BJ (cell line): ENCODE measurements around the gene MUC5B. TPM values are rescaled to one million over a fixed set of nuclear protein-coding genes. Genes with fewer than 3 reads are reported as not detected.
"Not testable (repeated sequence)": the region's sequence is repeated elsewhere in the genome, so short reads cannot be mapped to it uniquely, and the experiment has no call there.

Source experiments
- CTCF ChIA-PET: fragments of 350-600 bp; formaldehyde crosslinking; extraction: SDS; loops from one replicate; lab custom pipeline; 2021; ENCODE audit warnings: antibody characterized with exemption, inconsistent platforms; lab: Yijun Ruan, JAX
- POLR2A ChIA-PET: fragments of 300-600 bp; sonication (Branson Sonifier 250); formaldehyde crosslinking; extraction: SDS; loops from one replicate; lab custom pipeline; 2021; ENCODE audit warnings: antibody characterized with exemption; lab: Charles Lee
- DNase-seq: peaks from one replicate; pipeline ENCODE4 v3.0.0-alpha.2; 2011; ENCODE audit warnings: low read depth
- H3K27me3 ChIP-seq: 2 replicates; pipeline ENCODE4 v1.6.0; 2011; ENCODE audit warnings: low read length; ENCODE audit not compliant: control insufficient read depth, insufficient read depth
- H3K36me3 ChIP-seq: 2 replicates; pipeline ENCODE4 v1.5.1; 2011; ENCODE audit warnings: low read length; ENCODE audit not compliant: control insufficient read depth, insufficient read depth
- H3K4me3 ChIP-seq: 2 replicates; pipeline ENCODE4 v1.5.1; 2011; ENCODE audit warnings: low read depth, mild to moderate bottlenecking, control low read depth, low read length
- CTCF ChIP-seq: IDR thresholded peaks from 2 replicates; pipeline ENCODE4 v1.5.1; 2011; ENCODE audit warnings: low read depth, mild to moderate bottlenecking, control low read depth, inconsistent platforms, low read length, moderate library complexity; ENCODE audit not compliant: insufficient read depth
- polyA plus RNA-seq: library from polyadenylated mRNA; depleted of rRNA; stranded (reverse); fragments of >200 nt; gene quantifications from 2 replicates; pipeline ENCODE4 v1.2.3, GENCODE V29; 2011

Gene MUC5B
- polyA plus RNA-seq, 1 experiment = not detected

DNA sequence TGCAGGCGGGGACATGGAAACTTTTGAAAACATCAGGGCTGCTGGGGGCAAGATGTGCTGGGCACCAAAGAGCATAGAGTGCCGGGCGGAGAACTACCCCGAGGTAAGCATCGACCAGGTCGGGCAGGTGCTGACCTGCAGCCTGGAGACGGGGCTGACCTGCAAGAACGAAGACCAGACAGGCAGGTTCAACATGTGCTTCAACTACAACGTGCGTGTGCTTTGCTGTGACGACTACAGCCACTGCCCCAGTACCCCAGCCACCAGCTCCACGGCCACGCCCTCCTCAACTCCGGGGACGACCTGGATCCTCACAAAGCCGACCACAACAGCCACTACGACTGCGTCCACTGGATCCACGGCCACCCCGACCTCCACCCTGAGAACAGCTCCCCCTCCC, 19.4 kb downstream of the MUC5B start:
- ChIA-PET CTCF (no interaction called here), POLR2A (no interaction called here)
- no peak for TF ChIP-seq CTCF
- Histone ChIP-seq H3K27me3 (no peaks in the 10 kb centered on the region), H3K36me3 (no peaks in the 10 kb centered on the region), H3K4me3 (no peak overlapping the region)
- no peak for DNase-seq

DNA sequence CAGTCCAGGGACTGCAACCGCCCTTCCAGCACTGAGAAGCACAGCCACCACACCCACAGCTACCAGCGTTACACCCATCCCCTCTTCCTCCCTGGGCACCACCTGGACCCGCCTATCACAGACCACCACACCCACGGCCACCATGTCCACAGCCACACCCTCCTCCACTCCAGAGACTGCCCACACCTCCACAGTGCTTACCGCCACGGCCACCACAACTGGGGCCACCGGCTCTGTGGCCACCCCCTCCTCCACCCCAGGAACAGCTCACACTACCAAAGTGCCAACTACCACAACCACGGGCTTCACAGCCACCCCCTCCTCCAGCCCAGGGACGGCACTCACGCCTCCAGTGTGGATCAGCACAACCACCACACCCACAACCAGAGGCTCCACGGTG, 19.9 kb downstream of the MUC5B start:
- DNase-seq, CTCF ChIA-PET, POLR2A ChIA-PET, H3K36me3 ChIP-seq, H3K27me3 ChIP-seq, H3K4me3 ChIP-seq: not testable (repeated sequence)

DNA sequence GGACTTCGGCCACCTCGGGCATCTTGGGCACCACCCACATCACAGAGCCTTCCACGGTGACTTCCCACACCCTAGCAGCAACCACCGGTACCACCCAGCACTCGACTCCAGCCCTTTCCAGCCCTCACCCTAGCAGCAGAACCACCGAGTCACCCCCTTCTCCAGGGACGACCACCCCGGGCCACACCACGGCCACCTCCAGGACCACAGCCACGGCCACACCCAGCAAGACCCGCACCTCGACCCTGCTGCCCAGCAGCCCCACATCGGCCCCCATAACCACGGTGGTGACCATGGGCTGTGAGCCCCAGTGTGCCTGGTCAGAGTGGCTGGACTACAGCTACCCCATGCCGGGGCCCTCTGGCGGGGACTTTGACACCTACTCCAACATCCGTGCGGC, 20.7 kb downstream of the MUC5B start:
- POLR2A ChIA-PET, H3K27me3 ChIP-seq, H3K36me3 ChIP-seq, CTCF ChIA-PET, DNase-seq, H3K4me3 ChIP-seq: not testable (repeated sequence)

- DNase-seq, CTCF ChIA-PET, H3K4me3 ChIP-seq, H3K27me3 ChIP-seq, H3K36me3 ChIP-seq, POLR2A ChIA-PET: not testable (repeated sequence)
Observed at GRCh38 chr11:1244557-1244956, 21.7 kb downstream of the MUC5B start.

DNA sequence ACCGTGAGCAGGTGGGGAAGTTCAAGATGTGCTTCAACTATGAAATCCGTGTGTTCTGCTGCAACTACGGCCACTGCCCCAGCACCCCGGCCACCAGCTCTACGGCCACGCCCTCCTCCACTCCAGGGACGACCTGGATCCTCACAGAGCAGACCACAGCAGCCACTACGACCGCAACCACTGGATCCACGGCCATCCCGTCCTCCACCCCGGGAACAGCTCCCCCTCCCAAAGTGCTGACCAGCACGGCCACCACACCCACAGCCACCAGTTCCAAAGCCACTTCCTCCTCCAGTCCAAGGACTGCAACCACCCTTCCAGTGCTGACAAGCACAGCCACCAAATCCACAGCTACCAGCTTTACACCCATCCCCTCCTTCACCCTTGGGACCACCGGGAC, 22.9 kb downstream of the MUC5B start:
- POLR2A ChIA-PET, H3K36me3 ChIP-seq, H3K27me3 ChIP-seq, DNase-seq, CTCF ChIA-PET, H3K4me3 ChIP-seq: not testable (repeated sequence)

GRCh38 chr11:1246301-1246700, 23.4 kb downstream of the MUC5B start:
- DNase-seq, CTCF ChIA-PET, POLR2A ChIA-PET, H3K4me3 ChIP-seq, H3K27me3 ChIP-seq, H3K36me3 ChIP-seq: not testable (repeated sequence)

DNA sequence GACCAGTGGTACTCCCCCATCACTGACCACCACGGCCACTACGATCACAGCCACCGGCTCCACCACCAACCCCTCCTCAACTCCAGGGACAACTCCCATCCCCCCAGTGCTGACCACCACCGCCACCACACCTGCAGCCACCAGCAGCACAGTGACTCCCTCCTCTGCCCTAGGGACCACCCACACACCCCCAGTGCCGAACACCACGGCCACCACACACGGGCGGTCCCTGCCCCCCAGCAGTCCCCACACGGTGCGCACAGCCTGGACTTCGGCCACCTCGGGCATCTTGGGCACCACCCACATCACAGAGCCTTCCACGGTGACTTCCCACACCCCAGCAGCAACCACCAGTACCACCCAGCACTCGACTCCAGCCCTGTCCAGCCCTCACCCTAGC, 24.2 kb downstream of the MUC5B start:
- H3K36me3 ChIP-seq, DNase-seq, H3K4me3 ChIP-seq, H3K27me3 ChIP-seq, POLR2A ChIA-PET, CTCF ChIA-PET: not testable (repeated sequence)

GRCh38 chr11:1248951-1249350, 26.1 kb downstream of the MUC5B start:
- CTCF ChIA-PET, H3K27me3 ChIP-seq, H3K36me3 ChIP-seq, H3K4me3 ChIP-seq, POLR2A ChIA-PET, DNase-seq: not testable (repeated sequence)

GRCh38 chr11:1250411-1250810, 27.5 kb downstream of the MUC5B start:
- CTCF ChIA-PET, POLR2A ChIA-PET, H3K27me3 ChIP-seq, DNase-seq, H3K36me3 ChIP-seq, H3K4me3 ChIP-seq: not testable (repeated sequence)
